GM21515 (cell line): Measurements from ENCODE around the gene SURF2.
"Not testable (repeated sequence)": the region's sequence is repeated elsewhere in the genome, so short reads cannot be mapped to it uniquely, and the experiment has no call there.

ENCODE experiments used
- ATAC-seq: cut with Tn5 transposase; IDR thresholded peaks from one replicate; pipeline ENCODE4 v1.9.1; 2021; ENCODE audit not compliant: unreplicated experiment

The SURF2 gene

DNA sequence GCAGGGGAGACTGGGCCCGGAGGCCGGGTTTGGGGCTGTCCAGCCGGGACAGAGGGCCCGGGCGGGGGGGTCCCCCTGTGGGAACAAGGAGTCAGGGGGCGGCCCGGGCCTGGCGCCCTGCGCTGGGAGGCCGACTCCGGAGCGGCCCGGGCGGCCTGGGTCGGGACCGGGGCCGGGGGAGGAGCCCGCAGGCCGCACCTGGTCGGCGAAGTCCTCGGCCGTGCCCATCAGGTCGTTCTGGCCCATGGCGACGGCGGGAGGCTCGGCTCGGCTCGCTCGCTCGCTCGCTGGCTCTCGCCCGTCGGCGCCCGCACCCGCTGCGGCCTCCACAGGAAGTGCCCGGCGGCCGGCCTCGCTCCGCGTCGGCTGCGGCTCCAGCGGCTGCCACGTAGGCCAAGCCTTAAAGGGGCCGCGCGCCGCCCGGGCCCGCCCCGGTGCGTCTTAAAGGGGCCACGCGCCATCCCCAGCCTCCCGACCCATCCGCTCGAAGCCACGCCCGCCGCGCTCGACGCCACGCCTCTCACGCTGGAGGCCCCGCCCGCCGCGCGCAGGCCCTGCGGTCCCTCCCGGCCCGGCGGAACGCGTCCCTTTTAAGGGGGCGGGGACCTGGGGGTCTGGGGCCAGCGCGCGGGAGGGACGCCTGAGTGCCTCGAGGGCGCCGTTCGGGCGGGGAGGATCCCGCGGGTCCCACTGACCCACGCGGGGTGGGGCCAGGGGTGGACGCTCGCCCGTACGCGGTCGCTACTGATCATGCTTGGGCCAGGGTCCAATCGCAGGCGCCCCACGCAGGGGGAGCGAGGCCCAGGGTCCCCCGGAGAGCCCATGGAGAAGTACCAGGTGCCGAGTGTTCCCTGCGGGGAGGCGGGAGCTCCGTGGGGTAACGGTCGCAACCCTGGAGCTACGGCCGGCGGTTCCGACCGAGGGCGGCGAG, 19.6 kb downstream of the SURF2 start, which contains the start of the genes STKLD1 and SURF4:
Gene STKLD1, plus strand, starts transcription at position 643 of the 931 bp plus-strand sequence. Its CDS starts 108 bp downstream, at position 751.
Gene SURF4, minus strand, starts transcription at position 337 of the 931 bp plus-strand sequence. Its CDS starts 91 bp downstream, at position 246.
- peak; percentile 88 for ATAC-seq

DNA sequence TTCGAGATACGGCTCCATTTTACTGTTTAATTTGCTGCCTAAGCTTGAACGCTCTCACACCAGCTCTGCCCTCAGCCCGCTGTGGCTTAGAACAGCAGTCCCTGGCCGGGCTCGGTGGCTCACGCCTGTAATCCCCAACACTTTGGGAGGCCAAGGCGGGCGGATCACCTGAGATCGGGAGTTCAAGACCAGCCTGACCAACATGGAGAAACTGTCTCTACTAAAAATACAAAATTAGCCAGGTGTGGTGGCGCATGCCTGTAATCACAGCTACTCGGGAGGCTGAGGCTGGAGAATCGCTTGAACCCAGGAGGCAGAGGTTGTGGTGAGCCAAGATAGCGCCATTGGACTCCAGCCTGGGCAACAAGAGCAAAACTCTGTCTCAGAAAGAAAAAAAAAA, 20.9 kb downstream of the SURF2 start:
- ATAC-seq = not testable (repeated sequence)

DNA sequence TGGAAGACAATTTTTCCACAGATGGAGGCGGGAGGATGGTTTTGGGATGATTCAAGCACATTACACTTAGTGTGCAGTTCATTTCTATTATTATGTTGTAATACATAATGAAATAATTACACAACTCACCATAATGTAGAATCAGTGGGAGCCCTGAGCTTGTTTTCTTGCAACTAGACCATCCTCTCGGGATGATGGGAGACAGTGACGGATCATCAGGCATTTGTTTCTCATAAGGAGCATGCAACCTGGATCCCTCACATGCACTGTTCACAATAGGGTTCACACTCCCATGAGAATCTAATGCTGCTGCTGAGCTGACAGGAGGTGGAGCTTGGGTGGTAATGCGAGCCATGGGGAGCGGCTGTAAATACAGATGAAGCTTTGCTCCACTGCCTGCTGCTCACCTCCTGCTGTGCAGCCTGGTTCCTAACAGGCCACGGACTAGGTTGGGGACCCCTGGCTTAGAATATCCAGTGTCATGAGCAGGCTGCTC, 21.4 kb downstream of the SURF2 start:
- ATAC-seq = no peak

DNA sequence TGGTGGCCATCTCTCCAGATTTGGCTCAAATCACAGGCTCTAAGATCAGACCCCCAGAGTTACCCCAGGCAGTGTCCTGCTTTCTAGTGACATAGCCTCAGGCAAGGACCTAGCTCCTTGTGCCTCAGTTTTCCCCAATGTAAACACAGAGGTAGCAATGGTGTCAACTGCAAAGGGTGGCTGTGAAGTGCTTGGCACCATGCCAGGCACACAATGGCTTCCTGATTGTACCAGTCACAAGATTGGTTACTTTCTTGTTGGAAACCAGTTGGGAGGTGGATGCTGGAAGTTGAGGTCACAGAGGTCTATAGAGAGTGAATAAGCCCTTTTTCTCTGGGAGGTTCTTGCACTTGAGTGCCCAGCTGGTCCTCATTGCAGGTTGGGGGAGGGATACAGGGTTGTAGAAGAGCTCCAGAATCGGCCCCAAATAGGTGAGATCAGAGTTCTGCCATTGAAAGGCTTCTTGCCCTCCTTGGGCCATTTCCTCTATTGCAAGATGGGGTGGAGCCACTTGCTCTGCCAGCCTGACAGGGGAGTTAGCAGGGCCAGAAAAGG, 22.1 kb downstream of the SURF2 start:
- no peak for ATAC-seq

DNA sequence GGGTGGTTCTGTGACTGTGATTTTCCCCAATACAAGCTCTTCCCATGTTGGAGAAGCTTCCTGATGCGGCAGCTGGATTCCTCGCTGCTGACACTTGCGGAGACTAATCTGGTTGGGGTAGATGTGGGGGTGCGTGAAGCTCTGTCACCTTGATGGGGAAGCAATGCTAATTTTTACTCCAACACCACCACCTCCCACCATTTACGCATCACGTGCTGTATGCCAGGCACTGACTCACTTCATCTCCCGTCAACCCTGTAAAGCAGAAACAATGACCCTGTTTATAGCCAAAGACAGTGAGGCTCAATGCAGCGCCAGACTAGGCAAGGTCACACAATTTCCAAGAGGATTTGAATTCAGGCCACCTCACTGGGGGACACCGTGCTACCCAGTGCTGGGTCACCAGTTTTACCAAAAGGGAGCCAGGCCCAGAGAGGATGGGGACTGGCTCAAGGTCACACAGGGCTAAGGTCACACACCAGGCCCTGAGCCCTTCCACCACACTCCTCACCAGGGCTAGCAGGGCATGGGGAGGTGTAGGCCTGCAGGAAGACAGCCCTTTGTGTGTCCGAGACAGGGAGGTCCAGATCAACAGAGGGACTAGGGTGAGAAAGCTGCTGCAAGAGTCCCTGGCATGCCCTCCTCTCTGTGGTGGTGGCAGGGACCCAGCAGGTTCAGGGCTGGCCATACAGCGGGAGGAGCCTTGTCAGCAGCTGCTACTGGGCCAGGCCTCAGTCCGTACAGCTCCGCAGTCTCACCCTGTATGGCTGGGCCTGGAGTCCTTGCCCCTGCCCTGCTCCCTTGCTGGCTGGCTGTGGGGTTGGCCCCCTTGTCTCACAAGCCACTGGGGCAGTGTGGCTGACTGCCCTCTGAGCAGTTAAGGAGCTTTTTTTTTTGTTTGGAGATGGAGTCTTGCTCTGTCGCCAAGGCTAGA, 23.1 kb downstream of the SURF2 start:
- ATAC-seq = no peak

DNA sequence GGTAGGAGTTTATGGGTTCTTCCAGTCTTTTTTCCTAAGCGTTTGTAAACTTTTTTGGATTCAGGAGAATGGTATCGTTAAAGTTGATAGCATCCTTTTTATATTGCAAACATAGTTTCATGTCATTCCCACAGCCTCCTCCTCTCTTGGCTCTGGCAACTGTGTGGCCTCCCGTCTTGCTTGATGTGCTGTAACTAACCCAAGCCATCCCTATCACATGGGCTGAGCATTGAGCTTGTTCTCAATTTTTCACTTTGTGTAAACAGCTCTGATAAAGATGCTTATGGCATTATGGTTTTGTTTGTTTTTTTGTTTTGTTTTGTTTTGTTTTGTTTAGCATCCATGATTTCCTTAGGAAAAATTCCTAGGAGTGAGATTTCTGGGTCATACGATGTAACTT, 24.4 kb downstream of the SURF2 start:
- ATAC-seq = no peak

DNA sequence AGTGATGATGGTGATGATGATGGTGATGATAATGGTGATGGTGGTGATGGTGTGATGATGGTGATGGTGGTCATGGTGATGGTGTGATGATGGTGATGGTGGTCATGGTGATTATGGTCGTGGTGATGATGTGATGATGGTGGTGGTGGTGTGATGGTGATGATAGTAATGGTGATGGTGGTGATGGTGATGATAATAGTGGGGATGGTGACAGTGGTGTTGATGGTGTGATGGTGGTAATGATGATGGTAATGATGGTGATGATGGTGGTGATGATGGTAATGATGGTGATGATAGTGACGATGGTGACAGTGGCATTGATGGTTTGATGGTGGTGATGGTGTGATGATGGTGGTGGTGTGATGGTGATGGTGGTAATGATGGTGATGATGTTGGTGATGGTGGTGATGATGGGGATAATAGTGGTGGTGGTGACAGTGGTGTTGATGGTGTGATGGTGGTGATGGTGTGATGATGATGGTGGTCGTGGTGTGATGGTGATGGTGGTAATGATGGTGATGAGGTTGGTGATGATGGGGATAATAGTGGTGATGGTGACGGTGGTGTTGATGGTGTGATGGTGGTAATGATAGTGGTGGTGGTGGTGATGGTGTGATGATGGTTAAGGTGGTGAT, 26.3 kb downstream of the SURF2 start:
- no peak for ATAC-seq

DNA sequence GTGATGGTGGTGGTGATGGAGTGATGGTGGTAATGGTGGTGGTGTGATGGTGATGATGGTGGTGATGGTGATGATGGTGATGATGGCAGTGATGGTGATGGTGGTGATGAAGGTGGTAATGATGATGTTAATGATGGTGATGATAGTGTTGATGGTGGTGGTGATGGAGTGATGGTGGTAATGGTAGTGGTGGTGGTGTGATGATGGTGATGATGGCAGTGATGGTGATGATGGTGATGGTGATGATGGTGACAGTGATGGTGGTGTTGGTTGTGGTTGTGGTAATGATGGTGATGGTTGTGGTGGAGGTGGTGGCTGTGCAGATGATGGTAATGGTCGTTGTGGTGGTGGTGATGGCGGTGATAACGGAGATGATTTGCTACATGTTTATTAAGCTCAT, 27.1 kb downstream of the SURF2 start:
- no peak for ATAC-seq

DNA sequence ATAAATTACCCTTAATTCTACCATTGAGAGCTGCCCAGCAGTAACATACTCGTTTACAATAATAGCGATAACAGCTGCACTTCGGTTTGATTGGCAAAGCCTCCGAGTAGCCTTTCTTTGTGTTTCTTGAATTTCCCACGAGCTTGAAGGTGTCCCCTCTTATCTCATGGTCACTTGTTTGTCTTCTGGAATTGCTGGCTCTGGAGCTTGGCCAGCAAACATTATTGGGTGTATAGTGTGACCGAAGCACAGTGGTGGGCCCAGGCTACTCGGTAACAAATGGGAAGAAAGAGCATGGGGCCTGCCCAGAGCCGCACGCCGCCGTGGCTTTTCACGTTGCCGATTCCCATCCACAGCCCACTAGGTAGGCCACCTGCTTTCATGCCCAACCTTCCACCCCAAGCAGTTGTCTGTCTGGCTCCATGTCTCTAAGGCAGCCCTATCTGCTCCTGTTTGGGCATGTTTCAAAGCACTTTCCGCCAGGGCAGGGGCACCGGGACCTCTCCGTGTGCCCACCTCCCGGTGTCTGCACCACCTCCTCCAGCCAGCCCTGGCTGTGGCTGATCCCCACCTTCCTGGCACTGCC, 28.5 kb downstream of the SURF2 start:
- no peak for ATAC-seq

DNA sequence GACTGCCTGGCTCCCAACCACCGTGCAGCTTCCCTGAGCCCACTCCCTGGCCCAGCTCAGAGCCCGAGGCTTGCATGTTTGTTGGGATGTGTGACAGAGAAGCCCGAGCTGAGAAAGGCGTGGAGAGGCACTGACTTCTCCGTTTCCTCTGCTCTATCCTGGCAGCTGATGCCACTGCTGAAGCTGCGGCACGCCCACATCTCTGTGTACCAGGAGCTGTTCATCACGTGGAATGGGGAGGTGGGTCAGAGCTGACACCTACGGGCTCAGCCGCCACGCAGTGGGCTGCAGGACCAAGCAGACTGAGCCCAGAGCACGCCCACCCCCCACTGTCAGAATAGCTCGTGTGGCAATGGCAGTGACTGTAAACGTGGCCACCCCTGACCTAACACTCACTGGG, 29.1 kb downstream of the SURF2 start:
- no peak for ATAC-seq

DNA sequence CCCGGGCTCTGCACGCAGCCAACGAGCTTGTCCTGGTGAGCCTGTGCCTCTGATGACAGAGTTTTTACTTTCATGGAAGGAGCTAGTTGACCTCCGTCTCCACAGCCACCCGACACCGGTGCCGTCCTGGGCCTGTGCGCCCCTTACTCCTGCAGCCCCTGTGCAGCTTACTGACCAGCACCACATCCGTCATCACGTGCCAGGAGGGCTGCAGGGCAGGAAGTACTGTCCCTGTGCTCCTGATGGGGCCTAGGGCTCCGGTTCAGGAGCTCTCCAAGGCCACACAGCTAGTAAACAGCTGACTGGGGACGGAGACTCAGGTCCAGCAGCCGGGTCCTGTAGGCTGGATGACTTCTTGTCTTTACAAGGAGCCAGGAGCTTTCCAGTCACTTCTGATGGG, 30.0 kb downstream of the SURF2 start:
- no peak for ATAC-seq

DNA sequence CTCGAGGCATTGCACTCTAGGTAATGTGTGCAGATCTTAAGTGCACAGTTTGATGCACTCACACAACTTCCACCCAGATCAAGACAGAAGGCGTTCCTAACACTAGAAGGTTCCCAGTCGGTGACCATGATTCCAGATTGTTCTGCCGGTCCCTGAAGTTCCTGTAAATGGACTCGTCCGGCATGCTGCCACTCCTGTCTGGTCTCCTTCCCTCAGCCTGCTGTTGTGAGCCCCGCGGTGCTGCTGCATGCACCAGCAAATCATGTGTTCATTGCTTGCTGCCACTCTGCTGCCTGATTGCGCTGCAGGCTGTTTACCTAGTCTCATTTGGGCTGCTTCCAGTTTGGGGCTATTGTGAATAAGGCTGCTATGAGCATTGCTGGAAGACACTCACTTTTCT, 31.3 kb downstream of the SURF2 start:
- ATAC-seq = no peak

DNA sequence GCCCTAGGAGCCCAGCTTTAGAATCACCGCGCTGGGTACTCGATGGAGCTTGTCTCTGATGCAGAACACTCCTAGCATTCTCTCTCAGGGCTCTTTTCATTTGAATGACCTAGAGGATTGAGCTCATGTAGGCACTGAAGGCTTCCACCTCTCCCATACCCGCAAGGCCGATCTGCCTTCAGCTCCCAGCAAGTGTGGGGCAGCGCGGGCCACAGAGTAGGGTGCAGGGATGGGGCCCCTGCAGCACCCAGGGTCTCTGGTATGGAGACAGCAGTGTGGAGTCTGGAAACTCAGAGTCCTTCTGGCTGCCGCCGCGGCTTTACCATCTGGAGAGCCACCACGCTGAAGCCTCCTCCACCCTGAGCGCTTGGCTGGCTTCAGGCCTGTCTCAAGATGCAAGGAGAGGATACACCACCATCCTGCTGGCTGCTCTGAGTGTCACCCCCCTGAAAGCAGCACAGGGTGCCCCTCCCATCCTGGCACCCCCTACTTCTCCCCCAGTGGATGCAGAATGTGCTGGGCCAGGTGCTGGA, 32.7 kb downstream of the SURF2 start:
- no peak for ATAC-seq

DNA sequence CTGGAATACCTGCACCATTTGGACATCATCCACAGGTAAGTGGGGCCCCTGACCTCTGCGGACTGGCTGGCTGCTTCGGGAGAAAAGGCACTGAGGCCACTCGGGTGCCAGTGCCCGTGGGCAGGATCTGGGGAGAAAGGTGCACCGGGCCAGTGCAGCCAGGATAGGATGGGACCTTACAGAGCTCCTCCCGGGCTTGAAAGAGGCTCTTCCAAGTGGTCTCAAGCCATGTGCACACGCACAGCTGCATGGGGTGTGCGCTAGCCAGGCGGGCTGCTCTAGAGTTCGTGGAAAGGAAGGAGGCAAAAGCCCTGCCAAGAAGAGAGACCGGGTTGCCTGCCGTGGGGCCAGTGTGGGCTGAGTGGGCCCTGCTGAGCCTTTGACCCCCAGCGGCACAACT, 33.2 kb downstream of the SURF2 start:
- no peak for ATAC-seq

DNA sequence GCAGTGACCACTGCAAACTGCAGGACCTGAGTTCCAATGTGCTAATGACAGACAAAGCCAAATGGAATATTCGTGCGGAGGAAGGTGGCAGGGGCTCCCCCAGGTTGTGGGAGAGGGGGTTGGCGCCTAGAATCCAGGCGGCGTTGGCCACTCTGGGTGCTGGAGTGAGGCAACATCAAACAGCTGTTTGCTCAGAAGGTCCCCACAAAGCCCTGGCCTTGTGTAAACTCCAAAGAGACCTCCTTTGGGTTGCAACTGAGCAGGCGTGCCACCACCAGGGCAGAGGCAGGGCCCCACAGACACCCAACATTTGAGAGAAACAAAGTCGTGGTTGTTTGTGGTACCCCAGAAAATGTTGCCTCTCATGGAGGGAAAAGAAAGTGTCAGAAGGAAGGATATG, 34.4 kb downstream of the SURF2 start:
- no peak for ATAC-seq

DNA sequence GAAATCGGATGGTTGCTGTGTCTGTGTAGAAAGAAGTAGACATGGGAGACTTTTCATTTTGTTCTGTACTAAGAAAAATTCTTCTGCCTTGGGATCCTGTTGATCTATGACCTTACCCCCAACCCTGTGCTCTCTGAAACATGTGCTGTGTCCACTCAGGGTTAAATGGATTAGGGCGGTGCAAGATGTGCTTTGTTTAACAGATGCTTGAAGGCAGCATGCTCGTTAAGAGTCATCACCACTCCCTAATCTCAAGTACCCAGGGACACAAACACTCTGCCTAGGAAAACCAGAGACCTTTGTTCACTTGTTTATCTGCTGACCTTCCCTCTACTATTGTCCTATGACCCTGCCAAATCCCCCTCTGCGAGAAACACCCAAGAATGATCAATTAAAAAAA, 35.1 kb downstream of the SURF2 start:
- ATAC-seq = not testable (repeated sequence)

DNA sequence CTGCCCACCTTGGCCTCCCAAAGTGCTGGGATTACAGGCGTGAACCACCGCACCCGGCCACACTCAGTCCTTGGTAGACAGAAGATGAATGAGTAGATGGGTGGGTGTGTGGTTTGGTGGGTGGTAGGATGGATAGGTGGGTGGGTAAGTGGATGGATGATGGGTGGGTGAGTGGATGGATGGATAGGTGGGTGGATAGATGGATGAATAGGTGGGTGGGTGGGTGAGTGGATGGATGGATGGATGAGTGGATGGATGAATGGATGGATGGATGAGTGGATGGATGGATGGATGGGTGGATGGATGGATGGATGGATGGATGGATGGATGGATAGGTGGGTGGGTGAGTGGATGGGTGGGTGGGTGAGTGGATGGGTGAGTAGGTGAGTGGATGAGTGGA, 36.0 kb downstream of the SURF2 start:
- ATAC-seq = not testable (repeated sequence)

DNA sequence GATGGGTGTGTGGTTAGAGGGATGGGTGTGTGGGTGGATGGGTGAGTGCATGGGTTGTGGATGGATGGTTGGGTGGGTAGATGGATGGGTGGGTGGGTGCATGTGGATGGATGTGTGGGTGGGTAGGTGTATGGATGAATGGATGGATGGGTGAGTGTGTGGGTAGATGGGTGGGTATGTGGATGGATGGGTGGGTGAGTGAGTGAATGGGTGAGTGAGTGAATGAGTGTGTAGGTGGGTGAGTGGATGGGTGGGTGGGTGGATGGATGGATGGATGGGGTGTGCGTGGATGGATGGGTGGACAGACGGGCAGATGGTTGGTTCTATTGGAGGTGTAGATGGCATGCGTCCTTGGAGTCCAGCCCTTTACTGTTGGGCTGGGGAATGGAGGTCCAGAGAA, 37.0 kb downstream of the SURF2 start:
- no peak for ATAC-seq

DNA sequence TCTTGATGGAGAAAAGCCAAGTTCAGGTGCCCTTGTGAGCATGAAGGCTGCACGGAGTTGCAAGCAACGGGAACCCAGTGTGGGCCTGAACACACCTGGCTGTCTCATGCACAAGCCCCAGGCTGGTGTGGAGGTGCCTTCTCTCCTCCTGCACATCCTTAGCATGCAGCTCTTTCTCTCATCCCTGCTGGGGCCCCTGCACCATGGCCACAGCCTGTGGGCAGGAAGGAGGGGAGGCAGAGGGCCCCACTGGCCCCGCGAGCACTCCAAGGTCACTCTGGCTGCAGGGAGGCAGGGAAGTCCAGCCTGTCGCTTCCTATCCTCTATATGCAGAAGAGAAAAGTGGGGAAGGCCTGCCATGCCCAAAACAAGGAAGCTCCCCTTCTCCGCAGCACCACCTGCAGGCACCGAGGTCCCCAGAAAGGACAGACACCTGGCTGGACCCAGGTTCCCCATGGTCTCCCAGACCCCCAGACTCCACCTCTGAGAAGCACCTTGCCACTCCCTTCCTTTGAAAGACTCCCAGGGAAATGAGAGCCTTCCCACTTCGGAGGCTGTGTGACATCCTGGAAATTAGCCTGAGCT, 38.4 kb downstream of the SURF2 start:
- no peak for ATAC-seq

DNA sequence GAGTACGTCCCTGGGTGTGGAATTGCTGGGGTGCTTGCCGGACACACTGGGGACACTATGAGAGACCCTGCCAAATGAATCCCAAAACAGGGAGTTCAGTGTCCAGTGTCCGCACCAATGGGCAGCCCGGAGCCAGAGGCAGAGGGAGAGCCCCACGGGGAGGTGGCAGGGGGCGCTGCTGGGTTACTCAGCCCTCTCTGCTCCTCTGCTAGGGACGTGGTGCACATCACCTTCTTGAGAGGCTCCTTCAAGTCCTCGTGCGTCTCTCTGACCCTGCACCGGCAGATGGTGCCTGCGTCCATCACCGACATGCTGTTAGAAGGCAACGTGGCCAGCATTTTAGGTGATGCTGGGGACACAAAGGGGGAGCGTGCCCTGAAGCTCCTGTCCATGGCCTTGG, 40.6 kb downstream of the SURF2 start:
- no peak for ATAC-seq
